Left lobe of liver (tissue), 2 donors: Measurements from ENCODE around the gene TPST2. TPM values are rescaled to one million over a fixed set of nuclear protein-coding genes. Genes with fewer than 3 reads are reported as not detected.

Source experiments
- ATAC-seq: fragments of 200-7000 bp; cut with Tn5 transposase; one replicate; pipeline ENCODE4 v1.9.1; 2020; ENCODE audit warnings: mild to moderate bottlenecking, moderate library complexity
- DNase-seq: peaks from one replicate; pipeline ENCODE4 v3.0.0-alpha.2; 2020; ENCODE audit warnings: low spot score
- total RNA-seq: library from RNA; stranded (reverse); gene quantifications from one replicate; pipeline ENCODE4 v1.2.1, GENCODE V29; 2021
- donor health status: DM: no; HTN: no; CAD: no; lungs with moderate emphysema.
- donor health status: DM: no; HTN: yes; CAD: no.

Gene TPST2
- total RNA-seq, 1 donor from 2014 or later, result 71.9 TPM

- ATAC-seq, result peak; percentile 1
- DNase-seq, result no peak
These were observed 29.9 kb downstream of the TPST2 start for GRCh38 chr22:26559961-26560575.

GRCh38 chr22:26558248-26558895 is 31.6 kb downstream of the TPST2 start:
- peak; percentile 28 for ATAC-seq
- DNase-seq, result peak; percentile 68

GRCh38 chr22:26556904-26557303 is 33.0 kb downstream of the TPST2 start:
- DNase-seq, result peak; percentile 93
- ATAC-seq, result peak; percentile 58

- peak; percentile 85 for DNase-seq
- peak; percentile 47 for ATAC-seq
These were observed 34.5 kb downstream of the TPST2 start for GRCh38 chr22:26555478-26555877.

- ATAC-seq (no peak), DNase-seq (no peak)
These were observed 35.0 kb downstream of the TPST2 start for GRCh38 chr22:26554956-26555355.

GRCh38 chr22:26553056-26553752 is 36.7 kb downstream of the TPST2 start:
- DNase-seq, result peak; percentile 69
- peak; percentile 32 for ATAC-seq

- no peak for DNase-seq
- ATAC-seq, result no peak
These were observed 37.5 kb downstream of the TPST2 start for GRCh38 chr22:26552466-26552865.

GRCh38 chr22:26551568-26551967 is 38.4 kb downstream of the TPST2 start:
- DNase-seq (no peak), ATAC-seq (no peak)

GRCh38 chr22:26550498-26551033 is 39.4 kb downstream of the TPST2 start:
- DNase-seq, result peak; percentile 94
- peak; percentile 82 for ATAC-seq

- ATAC-seq, result peak; percentile 39
- no peak for DNase-seq
These were observed 39.9 kb downstream of the TPST2 start for GRCh38 chr22:26549902-26550497.

- DNase-seq, result no peak
- ATAC-seq, result no peak
These were observed 40.9 kb downstream of the TPST2 start for GRCh38 chr22:26548984-26549383.

- no peak for ATAC-seq
- no peak for DNase-seq
These were observed 41.6 kb downstream of the TPST2 start for GRCh38 chr22:26548303-26548702.

- no peak for DNase-seq
- ATAC-seq, result no peak
These were observed 42.1 kb downstream of the TPST2 start for GRCh38 chr22:26547837-26548236.

GRCh38 chr22:26547426-26547825 is 42.5 kb downstream of the TPST2 start:
- no peak for ATAC-seq
- DNase-seq, result no peak

GRCh38 chr22:26546282-26546681 is 43.6 kb downstream of the TPST2 start:
- DNase-seq (no peak), ATAC-seq (no peak)

GRCh38 chr22:26545827-26546226 is 44.1 kb downstream of the TPST2 start:
- DNase-seq (no peak), ATAC-seq (no peak)

GRCh38 chr22:26545385-26545784 is 44.5 kb downstream of the TPST2 start:
- ATAC-seq (no peak), DNase-seq (no peak)

- DNase-seq, result peak; percentile 79
- ATAC-seq, result peak; percentile 89
These were observed 45.4 kb downstream of the TPST2 start for GRCh38 chr22:26544489-26544888.

- ATAC-seq, result peak; percentile 7
- DNase-seq, result no peak
These were observed 47.1 kb downstream of the TPST2 start for GRCh38 chr22:26542831-26543230.

GRCh38 chr22:26541167-26541819 is 48.6 kb downstream of the TPST2 start:
- DNase-seq (no peak), ATAC-seq (no peak)

- ATAC-seq (no peak), DNase-seq (no peak)
These were observed 49.8 kb downstream of the TPST2 start for GRCh38 chr22:26540119-26540518.
